NCI-H2196 (cell line): ENCODE results near the gene CPNE4.
A peak's percentile ranks its signal among the peaks of the same experiment; 100 is the strongest.
"Not testable (repeated sequence)": the region's sequence is repeated elsewhere in the genome, so short reads cannot be mapped to it uniquely, and the experiment has no call there.

Source experiments
- DNase-seq: peaks from one replicate; lab custom pipeline; 2025; ENCODE audit not compliant: unreplicated experiment; lab: John Stamatoyannopoulos, UW

CPNE4 gene

DNA sequence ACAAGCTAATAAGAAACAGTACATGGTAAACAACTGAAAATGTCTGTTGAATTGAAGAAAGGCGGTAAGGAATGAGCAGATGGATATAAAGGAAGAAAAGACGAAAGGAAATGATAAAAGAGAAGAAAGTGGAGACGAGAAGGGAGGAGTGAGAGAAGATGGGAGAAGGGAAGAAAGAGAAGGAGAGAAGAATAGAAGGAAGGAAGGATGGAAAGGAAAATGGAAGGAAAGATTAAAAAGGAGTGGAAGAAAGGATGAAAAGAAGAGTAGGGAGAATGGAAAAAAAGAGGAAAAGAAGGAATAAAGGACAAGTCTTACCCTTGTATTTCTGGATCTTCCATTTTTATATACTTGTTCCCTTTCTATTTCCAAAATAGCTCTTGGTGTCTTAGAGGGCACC, 17.7 kb downstream of the CPNE4 start:
- no peak for DNase-seq

- no peak for DNase-seq
Observed at GRCh38 chr3:132016061-132017041, 18.5 kb downstream of the CPNE4 start.

- DNase-seq, result no peak
Observed at GRCh38 chr3:132014105-132014504, 20.7 kb downstream of the CPNE4 start.

DNA sequence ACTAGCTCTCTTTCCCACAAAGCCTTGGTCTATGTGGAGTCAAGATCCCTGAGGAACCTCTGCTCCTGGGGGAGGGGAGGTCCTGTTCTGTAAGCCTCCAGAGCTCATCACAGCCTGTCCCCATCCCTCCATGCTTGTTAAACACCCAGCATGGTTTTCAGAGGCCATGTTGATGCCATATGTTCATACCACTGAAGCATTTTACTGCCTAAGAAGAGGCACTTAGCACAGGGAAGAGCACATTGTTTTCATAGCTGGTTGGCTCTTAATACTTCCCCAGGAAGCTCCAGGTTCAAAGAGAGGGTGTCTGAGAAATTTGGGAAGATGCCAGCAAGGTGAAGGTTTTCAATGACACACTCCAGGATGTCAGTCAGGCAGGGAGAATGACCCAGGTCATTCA, 25.6 kb downstream of the CPNE4 start:
- DNase-seq, result peak; percentile 57

DNA sequence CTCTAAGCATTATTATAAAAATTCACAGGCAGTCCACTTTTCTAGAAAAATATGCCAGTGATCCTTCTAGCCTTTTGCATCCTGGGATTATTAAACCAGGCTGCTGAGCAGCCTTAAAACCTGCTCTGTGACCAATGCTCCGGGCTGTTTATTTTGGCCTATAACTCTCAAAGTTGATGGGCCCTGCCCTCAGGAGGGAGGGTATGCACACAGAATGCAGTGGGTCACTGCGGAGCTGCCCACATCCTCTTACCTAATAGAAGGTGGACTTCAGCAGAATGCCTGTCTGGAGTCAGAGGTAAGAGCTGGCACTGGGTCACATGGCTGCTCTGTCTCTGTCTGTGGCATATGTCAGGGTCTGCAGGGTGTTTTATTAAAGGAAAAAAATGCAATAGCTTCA, 26.0 kb downstream of the CPNE4 start:
- peak; percentile 51 for DNase-seq

DNA sequence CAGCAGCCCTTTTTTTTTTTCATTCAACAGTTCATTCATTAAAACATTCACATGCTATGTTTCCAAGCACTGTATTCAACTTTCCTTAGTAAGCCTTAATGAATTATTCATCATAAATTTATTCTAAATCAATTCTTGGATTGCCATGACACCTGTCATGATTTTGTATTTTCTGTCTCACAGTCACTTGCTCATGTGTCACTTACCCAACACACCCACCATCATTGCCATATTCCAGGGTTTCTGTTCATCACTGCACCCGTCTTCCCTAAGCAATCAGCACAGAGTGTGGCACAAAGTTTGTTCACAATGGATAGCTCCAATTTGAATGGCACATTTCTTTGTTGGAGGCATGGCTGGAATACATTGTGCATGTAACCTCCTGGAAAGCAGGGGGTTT, 27.2 kb downstream of the CPNE4 start:
- DNase-seq, result no peak

DNA sequence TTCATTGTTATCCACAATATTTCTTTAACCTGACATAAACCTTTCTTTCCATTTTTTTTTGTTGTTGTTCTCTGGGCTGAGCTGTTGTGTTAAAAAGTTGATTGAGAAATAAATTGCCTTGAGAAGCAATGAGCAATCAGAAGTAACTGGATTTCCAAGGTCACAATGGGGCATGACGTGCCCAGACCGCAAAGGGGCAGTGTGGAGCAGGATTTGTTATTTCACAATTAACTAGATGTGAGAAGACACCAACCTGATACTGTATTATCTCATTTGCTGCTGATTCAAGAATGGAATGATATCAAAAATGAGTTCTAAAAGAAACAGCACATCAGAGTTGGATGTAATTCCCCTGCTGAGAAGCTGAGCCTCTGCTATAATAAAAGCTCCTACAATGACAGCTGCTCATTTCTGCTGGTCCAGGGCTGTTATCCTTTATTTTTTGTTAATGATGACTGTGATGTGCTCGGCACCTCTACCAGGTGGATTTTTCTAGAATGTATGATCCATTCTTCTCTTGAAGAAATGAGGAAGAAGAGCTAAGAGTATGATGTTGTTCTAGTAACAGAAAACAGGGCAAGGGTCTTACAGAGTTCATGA, 28.1 kb downstream of the CPNE4 start:
- no peak for DNase-seq

DNA sequence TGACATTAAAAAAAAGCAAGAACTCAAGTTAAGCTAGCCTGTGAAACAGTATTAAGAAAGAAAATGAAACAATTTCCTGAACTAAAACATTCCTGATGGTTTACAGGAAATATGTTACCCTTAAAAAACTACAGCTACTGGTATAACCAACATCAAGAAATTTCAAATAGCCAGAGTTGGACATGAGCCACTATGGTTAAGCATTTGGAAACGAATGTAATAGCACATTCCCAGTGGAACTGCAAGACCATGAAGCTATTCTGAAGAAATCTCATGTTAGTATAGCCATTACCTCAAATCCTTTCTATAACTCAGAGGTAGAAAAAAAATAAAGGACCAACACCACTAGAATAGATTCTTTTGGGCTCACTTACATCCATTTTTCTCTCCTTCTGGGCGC, 30.2 kb downstream of the CPNE4 start:
- DNase-seq, result no peak

DNA sequence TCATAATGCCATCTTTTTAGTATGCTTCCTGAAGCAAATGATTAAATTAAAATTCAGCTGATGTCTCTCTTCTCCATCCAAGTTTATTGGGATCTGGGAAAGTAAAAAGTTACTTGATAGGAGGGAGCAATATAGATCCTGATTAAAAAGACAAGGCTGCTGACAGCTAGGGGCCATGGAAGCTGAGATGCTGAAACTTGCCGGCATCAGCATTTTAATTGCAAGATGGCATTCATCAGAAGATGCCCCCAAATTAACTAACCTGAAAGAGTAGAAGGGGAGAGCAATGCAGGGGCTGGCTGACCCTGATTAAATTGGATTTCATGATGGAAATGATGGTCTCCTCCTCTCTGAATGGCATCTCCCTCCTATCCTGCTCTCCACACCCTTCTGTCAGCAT, 31.1 kb downstream of the CPNE4 start:
- no peak for DNase-seq

DNA sequence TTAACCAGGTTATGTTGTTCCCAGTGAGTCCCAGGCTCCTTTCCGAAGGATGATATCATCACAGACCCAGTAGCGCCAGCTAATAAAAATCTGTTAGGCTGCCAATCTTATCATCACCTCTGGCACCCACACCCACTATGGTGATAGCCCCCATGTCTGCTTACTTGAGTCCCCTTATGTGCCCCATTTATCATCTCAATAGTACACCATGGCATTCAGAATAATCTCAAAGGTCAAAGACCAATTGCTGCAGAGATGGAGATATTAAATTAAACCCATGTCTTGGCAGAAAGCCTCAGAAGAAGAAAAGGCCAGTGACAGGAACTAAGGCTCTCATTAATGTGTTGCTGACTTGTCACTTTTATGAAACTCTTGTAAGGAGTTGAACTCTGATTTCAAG, 32.8 kb downstream of the CPNE4 start:
- DNase-seq, result no peak

GRCh38 chr3:132001036-132001435, 33.8 kb downstream of the CPNE4 start:
- DNase-seq, result no peak

DNA sequence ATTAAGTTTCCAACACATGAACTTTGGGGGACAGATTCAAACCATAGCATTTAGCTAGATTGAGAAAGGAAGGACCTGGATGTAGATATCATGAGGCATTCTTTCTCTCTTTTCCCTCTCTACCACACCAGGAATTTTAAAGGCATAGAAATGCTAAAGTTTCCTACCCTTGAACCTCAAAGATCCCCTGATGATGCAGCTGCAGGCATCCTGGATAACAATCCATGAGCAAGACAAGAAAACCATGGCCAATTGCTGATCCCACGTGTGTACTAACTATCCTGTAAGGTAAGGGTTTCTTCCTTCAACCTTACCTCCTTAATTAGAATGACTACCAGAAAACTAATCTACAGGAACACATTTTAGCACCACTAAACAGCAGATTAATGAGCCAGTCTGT, 36.8 kb downstream of the CPNE4 start:
- DNase-seq, result no peak

GRCh38 chr3:131995891-131996290, 38.9 kb downstream of the CPNE4 start:
- DNase-seq, result no peak

- no peak for DNase-seq
Observed at GRCh38 chr3:131989318-131989717, 45.5 kb downstream of the CPNE4 start.

DNA sequence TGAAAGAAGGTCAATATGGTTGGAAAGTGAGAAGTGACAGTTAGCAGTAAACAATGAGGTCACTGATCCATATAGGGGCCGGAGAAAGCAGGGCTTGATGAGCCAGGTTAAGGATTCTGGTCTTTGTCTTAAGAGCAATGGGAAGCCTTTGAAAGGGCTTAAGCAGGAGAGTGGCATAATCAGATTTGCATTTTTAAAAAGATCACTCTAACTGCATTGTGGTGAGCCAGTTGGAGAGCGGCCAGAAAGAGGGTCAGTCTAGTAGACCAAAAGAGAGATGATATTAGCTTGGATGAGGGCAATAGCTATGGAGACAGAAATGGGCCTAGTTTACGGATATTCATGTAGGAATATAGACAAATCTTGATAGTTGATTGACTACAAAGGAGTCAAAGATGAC, 46.6 kb downstream of the CPNE4 start:
- no peak for DNase-seq

DNA sequence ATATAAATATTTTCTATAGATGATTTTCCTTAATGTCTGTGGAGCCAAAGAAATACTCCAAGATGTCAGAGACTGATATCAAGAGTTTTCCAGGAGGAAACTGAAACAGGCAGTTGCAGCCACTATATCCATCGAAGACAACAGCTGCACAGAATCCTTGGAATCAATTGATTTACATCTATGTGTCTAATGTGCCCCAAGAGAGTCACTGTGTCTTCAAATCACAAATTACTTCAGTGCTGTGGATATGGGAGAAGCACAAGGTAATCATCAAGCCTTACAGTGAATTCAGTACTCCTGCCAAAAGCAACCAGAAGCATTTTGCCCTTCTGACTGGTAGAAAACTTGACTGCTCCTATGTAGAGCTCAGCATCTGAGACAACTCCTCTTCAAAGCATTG, 51.1 kb downstream of the CPNE4 start:
- DNase-seq, result no peak

DNA sequence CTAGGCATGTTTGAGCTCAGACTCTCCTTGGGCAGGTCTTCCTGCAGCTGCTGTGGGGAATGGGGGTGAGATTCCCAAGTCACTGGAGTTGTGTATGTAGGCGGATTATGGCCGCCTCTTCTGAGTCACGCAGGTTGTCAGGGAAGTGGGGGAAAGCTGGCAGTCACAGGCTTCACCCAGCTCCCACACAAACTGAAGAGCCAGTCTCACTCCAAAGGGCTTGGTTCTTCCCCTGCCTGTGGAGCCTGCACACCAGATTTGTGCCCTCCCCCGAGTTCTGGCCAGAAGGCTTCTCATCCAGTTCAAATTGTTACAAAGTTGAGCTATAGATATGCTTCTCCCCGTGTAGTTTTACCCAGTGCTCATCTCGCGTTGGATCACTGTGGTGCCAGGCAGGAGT, 53.5 kb downstream of the CPNE4 start:
- DNase-seq, result no peak

- DNase-seq, result no peak
Observed at GRCh38 chr3:131976448-131976847, 58.4 kb downstream of the CPNE4 start.

DNA sequence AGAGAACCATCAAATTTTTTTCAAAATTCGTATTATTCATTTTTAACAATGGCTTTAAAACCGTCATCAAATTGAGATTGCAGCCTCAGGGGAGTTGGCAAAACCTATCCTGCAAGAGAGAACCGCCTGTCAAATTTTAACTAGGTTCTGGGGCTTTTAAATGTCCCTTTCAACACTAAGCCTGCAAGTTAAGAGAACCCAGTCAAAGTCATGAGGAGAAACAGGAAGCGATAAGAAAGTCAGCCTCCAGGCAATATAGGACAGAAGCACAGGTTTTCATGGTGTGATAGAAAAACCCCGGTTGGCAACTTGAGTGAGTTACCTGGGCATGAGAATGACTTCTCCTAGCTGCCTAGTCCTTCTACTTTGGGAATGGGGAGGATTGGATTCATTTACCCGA, 59.8 kb downstream of the CPNE4 start:
- no peak for DNase-seq

DNA sequence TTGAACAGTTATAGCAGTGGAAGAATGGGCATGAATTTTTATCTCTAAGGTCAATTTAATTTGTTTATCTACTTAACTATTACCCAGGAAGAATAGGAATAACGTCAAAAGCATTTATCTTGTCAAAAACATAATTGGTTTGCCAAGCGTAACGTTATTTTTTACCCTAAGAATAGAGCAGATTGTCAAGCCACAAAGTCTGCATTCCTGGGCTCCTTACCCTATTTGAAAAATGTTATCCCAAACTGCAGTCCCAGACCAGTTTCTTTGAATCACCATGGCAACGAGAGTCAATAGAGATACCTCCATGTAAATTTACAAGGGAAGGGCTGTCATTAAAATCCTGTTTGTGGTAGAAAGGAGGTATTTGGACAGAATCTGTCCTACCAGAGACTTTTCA, 61.1 kb downstream of the CPNE4 start:
- DNase-seq, result no peak

DNA sequence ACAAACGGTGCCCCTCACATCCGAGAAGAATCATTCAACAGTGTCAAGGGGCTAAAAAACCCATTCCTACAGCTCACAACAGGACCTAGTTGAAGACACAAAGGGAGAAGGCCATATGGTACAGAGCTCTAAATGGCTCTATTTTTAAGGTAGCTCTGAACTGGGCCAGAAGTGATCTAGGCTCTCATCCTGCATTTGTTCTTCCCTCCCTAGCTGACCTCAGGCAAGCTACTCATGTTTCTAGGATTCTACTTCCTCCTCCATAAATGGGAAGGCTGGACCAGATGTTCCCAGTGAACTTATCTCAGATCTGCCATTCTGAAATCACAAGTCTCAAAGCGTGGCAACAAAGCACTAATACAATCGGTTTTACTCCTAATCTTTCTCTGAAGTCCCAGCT, 62.3 kb downstream of the CPNE4 start:
- DNase-seq, result no peak

- DNase-seq, result no peak
Observed at GRCh38 chr3:131972091-131972490, 62.7 kb downstream of the CPNE4 start.

DNA sequence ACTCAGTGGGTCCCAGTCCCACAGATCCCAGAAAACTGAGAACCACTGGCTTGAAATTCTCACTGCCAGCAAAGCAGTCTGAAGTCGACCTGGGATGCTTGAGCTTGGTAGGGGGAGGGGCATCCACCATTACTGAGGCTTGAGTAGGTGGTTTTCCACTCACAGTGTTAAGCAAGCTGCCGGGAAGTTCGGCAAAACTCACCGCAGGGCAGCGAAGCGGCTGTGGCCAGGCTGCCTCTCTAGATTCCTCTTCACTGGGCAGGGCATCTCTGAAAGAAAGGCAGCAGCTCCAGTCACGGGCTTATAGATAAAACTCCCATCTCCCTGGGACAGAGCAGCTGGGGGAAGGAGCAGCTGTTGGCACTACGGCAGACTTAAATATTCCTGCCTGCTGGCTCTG, 71.4 kb downstream of the CPNE4 start:
- not testable (repeated sequence) for DNase-seq
